ENCODE data around the gene MISP. TPM values are rescaled to one million over a fixed set of nuclear protein-coding genes. Genes with fewer than 3 reads are reported as not detected.
A peak's percentile ranks its signal among the peaks of the same experiment; 100 is the strongest.

Gene MISP
- polyA plus RNA-seq, 5 donors: 5.7 to 17.2 (median 9.4) TPM

DNA sequence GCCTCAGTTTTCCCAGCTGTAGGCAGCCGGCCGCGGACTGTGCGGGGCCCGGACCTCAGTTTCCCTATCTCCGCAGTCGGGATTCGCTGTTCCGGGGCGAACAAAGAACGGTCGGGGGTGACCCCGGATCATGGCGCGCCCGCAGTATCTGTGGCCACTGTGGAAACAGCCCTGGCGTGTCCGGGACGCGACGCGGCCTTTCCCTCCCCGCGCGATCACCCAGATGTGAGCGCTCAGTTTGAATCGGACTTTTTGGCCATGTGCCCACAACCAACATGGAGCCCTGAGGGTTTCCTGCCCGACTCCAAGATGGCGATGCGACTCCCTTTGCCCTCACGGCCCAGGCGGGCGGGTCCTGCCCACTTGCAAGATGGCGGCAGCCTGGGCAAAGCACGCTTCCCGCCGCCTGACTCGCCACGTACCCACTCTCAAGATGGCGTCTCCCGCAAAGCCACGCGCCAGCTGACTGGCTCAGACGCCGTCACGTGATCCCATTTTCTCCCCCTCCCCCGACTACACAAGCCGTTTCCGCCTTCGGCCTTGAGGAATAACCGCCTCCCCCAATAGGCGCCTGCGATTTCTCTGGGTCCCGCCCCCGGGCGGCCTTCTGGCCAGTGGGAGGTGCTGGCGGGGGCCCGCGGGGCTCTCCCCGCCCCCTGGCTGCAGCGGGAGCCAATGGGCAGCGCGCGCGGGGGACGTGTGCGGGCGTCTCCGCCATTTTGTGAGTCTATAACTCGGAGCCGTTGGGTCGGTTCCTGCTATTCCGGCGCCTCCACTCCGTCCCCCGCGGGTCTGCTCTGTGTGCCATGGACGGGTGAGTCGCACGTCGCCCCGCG lies 46.0 kb downstream of the MISP start, which contains the start of gene PTBP1:
PTBP1 (plus strand) TSS at position 761 of the 836 bp plus-strand sequence; CDS start at position 807, 46 bp downstream.
- peak; percentile 100 for DNase-seq

DNA sequence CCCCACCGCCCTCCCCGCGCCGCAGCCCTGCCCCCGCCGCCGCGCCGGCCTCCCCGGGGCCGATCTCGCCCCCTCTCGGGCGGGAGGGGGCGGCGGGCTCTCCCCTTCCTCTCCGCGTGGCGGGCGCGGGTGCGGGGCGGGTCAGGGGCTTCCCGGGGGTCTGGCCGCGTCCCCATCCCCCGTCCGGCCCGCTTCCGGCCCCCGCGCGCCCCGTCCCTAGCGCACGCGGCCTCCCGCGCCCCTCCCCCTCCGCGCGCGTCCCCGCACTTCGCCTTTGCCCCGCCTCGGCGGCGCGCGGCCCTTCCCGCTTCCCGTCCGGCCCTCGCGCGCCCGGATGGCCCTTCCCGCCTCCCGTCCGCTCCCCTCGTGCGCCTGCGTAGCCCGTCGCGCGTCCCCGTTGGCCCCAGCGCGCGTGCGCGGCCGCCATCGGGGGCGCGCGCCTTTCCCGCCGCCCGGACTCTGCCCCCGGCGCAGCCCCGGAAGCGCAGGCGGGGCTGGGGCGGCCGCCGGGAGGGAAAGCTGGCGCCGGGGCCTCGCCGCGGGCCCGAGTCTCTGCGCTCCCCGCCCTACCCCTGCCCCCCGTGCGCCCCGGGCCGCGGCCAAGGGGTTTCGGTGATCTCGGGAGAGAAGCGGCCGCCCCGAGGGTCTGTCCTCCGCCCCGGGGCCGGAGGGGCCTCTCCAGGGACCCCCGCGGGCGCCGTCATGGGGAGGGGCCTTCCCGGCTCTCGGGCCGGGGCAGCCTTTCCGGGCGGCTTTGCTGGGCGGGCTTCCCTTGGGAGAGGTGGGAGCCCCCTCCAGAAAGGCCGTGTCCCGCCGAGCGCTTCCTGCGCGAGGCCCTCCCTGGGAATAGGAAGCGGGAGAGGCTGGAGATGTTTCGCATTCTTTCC lies 46.9 kb downstream of the MISP start:
- peak; percentile 90 to 91 for DNase-seq

DNA sequence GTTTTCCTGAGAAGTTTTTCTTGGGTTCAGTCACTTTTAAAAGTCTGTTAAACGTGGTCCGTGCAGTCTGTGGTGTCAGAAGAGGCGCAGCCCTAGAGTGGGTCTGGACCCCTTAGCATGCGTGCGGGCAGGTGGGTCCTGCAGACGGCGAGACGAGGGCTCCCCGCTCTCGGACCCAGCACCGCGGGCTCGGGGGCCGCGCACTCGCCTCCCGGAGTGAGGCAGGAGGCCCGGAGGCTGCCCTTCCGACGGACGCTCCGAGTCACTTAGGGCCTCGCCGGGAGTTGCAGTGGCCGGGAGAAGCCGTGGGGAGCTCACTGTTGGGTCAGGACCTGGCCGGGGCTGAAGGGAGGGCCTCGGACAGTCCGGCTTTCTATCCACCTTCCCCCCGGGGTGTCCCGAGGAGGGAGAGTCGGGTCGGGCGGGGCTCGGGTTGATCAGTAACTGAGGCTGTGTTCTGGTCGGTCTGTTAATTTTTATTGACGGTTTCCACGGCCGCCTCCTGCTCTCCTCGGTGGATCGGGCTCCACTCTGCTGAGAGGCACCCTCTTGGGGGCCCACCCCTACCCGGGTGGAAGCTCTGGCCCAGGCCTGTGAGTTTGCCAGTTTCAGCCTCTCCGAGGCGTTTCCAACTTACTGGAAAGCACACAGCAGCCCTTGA lies 47.6 kb downstream of the MISP start:
- DNase-seq: no peak

DNA sequence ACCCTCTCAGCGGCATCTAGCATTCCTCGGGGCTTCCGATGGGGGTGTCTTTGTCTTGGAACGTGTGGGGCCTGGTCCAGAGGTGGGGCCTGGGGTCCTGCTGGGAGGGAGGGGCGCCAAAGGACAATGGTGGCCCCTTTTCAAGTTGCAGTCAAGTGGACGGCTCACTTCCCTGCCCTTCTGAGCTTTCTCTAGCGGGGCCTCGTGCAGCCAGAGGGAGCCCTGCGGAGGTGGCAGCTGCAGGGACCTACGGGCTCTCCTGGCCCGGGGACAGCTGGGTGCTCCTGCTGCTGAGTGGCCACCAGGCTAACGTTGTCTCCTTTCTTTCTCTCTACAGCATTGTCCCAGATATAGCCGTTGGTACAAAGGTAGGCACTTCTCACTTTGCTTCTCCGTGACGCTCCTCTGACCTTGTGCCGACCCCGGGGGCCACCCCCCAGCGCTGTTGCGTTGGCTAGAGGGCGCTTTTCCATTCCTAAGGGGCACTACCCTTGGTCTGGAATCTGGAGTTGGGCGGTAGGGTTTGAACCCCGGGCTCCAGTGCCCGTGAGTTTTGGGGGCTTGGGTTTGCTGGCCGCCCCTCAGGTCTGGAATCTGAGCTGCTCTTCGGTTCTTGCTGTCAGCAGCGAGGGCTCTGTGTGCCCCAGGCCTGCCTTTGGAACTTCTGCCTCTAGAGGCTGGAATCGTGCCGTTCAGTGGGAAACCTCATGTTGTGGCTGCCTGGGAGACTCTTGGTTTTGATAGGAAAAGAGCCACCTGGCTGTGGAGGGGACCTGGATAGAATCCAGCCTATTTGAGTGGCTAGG lies 48.4 kb downstream of the MISP start:
- no peak for DNase-seq

DNA sequence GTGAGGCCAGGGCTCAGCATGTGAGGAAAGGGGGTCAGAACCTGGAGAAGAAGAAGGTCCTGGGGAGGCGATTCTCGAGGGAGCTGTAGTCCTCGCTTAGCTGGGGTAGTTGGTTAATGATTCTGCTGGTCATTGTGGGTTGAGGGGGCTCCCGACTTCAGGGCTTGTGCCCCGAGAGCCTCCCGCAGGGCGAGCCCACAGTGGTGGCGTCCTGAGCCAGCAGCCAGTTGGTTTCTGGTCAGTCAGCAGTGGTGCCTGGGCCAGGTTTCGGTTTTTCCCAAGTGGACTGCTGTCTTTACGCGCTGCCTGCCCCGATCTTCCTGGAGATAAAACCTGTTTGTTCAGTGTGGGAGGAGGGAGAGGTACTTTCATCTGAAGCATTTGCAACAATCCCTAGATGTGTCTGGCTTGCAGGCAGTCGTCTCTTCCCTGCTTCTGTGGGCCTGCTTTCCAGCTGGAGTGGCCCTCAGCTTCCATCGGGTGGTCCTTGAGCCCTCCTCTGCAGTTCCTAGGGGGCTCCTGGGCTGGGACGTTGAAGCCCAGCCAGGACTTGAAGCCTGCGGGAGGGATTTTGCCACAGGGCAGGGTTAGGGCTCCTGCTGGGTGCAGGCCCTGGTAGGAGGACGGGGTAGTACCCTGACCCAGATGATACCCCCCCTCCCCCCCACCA lies 49.6 kb downstream of the MISP start:
- no peak for DNase-seq

DNA sequence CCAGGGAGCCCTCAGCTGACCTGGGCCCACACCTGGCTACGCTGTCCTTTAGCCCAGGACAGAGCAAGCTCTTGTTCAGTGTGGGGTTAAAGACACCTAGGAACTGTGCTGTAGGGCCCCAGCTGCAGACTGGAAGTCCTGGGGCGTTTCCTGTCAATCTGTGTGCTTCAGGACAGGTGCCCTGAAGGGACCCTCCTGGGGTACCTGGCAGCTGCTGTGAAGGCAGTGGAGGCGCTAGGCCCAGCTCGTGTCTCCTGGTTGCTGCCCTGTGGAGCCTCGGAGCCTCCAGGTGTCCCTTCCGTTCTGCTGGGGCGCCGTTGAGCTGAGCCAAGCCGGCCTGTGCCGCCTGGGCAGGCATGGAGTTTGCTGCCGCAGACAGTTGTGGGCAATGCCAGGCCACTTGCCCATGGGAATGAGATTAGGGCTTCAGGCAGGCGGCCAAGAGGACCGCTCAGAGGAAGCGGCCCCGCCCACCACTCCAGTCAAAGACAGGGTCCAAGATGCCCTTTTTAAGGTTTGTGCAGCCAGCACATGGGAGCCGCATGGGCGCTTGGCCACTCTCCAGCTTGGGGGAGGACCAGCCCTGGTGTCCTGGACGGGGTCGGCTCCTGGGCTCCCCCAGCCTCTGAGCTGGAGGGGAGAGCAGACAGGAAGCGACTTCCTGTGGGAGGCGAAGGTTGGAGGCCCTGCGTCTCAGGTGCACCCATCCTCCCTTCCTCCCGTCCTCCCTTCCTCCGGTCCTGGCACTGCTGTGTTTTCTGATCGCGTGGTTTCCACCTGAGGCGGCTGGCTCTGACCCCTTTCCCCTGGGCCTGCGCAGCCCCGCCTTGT lies 50.3 kb downstream of the MISP start:
- no peak for DNase-seq

DNA sequence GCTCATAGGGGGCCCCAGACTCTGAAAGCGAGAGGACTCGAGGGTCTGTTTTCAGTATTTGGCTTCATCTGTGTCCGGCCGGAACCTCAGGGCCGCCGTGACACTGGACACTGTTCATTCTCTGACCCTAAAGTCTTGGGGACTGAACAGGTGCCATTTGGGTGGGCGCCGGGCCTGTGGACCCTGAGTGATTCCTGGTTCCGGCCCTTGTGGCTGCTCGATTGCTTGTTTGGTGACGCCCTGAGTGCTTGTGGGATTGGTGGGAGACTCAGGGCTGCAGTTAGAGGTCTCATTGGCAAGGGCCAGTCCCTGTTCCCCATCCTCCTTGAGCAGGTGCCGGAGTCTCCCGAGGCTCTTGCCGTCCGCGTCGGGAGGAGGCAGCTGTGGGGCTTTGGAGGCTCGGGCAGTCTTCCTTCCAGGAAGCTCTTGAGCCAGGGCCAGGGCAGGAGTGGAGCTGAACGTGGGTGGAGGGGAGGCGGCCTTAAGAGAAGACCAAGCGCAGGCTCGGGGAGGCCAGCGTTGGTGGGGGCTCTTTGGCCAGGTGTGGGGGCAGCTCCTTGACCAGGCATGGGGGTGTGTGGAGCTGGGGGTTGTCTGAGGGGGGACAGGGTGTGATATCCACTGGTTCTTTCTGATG lies 51.1 kb downstream of the MISP start:
- DNase-seq: no peak

DNA sequence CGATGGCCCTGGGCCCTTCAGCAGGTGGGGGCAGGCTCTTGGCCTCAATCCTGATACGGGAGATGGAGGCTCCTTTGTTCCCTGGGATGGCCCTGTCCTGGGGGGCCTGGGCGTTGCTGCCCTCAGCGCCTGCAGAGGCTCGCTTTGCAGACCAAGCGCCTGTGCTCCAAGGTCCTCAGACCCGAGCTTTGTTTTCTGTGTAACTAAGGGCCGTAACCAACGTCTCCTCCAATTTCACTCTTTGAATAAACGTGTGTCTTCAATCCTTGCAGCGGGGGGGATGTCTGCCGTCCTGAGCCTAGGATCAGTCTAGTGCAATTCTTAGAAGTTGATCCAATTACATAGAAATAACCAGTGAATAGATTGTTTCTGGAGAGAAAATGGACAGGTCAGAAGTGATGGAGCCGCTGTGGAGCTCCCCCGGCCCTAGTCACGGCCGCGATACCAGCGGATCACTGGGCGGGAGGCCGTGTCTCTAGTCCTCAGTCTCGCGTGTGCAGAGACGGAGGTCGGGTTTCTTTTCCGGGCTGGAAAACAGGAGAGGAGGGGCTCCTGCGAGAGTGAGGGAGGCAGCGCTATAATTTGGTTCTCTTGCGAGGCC lies 51.7 kb downstream of the MISP start:
- DNase-seq: no peak

DNA sequence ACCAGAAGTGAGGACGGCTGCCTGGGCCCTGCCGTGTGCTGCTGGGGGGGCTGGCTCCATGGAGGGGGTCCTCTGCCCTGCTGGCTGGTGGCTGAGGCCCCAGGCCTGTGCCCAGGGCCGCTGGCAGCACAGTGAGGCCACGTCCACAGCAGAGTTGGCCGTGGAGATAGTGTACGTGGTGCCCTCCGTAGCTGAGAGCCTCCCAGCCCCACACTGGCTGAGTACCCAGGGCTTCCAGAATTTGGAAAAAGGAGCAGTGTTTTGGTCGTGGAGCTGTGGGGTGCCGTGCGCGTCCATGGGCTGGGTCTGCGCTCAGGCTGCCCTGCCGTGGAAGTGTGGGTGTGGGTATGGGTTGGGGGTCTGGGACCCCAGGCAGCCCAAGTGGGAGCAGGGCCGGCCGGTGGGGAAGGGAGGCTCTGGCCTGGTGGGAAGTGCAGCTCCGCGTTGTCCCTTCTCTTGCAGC lies 52.2 kb downstream of the MISP start:
- DNase-seq: no peak

DNA sequence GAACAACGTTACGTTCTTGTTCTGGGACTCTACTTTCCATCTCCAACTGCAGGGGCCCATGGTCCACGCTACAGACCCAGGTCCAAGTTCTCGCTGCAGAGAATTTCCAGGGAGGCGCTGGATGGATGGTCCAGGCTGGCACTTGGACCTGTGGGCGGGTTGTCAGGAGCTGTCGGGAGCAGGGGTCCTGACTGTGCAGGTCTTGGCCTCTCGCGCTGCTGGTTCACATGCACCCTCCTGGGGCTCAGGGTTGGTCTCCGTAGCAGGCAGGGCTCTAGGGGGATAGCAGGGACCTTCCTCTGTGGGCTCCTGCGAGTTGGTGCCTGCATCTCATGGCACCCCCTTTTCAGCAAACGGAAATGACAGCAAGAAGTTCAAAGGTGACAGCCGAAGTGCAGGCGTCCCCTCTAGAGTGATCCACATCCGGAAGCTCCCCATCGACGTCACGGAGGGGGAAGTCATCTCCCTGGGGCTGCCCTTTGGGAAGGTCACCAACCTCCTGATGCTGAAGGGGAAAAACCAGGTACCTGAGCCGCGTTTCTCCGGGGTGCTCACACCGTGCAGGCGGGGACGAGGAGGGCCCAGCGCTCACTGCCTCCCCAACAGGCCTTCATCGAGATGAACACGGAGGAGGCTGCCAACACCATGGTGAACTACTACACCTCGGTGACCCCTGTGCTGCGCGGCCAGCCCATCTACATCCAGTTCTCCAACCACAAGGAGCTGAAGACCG lies 52.9 kb downstream of the MISP start:
- DNase-seq: no peak

DNA sequence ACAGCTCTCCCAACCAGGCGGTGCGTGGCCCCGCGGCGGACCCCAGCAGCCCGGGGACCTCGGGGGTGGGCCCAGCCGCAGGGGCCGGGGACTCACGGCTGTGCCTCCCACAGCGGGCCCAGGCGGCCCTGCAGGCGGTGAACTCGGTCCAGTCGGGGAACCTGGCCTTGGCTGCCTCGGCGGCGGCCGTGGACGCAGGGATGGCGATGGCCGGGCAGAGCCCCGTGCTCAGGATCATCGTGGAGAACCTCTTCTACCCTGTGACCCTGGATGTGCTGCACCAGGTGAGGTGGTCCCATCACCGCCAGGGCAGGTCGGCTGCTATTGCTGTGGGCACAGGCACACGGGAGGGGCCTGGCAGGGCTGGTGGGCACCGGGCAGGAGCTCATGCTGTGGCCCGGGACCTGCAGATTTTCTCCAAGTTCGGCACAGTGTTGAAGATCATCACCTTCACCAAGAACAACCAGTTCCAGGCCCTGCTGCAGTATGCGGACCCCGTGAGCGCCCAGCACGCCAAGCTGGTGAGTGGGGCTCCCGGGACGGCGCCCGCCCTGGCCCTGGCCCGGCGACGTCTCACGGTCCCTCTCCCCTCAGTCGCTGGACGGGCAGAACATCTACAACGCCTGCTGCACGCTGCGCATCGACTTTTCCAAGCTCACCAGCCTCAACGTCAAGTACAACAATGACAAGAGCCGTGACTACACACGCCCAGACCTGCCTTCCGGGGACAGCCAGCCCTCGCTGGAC lies 53.7 kb downstream of the MISP start:
- DNase-seq: no peak

DNA sequence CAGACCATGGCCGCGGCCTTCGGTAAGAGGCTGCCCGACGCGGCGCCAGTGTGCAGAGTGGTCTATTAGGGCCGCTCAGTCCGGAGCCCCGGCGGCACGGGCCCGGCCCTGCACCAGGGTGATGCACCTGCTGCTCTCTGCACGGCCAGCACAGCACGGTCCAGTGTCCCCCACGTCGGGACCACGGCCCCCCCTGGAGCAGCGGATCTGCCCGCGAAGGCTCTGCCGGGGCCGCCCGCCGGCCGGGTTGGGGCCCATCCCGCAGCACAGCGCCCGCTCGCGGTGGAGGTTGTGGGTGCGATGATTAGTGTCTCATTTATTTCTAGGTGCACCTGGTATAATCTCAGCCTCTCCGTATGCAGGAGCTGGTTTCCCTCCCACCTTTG lies 54.2 kb downstream of the MISP start:
- DNase-seq: no peak

DNA sequence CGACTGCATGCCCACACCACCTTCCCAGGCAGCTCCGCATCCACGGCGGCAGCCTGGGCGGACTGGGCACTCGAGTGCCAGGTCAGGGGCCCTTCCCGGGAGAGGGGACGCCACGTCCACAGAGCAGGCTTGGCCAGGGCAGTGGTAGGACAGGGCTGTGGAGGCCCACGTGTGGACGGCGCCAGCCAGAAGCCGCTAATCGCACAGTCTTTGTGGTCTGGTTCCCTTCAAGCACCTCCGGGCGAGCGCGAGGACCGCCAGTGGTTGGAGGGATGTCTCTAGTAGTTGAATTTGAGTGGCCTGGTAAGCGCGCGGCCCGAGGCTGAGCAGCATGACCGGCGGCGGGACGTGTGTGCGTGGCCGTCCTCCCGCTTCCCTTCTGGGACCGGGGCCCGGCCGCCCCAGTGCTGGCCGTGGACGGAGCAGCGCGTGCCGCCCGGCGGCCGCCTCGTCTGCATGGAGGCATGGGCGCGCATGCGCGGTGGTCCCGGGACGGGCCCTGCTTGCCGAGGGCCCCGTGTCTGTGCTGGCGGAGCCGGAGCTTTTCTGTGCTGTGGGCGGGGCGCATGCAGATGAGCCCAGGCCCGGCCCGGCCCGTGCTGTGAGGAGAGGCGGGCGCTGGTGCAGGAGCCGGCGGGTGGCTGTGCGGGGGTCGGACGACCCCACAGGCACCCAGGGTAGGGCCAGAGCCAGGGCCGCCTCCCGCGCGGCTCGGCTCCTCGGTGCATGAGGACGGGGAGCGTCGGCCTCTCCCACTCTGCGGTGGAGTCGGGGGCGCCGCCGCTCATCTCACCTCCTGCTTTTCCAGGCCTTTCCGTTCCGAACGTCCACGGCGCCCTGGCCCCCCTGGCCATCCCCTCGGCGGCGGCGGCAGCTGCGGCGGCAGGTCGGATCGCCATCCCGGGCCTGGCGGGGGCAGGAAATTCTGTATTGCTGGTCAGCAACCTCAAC lies 55.0 kb downstream of the MISP start:
- no peak for DNase-seq

DNA sequence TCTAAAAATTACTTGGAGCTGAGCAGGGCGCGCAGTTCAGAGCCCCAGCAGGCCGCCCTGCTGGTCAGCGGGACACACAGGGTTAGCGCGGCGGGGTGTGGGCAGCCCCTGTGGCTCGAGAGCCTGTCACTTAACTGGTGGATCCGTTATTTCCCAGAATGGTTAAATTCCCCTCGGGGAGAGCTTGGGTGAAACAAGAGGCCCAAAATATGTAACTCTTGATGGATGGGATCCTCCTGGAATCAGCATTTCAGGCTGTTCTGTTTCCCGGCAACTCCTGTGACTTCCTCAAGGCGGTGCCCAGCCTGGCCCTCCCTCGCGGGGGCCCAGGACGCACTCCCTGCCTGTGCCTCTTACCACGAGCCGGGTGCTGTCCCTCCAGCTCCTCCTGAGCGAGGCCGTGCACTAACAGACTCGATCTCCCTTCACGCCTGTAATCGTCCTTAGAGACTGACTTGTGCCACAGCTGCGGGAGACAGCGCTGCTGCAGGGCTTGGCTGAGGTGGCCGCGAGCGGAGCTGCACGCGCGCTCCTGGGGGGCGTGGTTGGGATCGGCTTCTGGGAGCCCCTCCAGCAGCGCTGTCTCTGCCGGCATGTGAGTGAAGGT lies 56.0 kb downstream of the MISP start:
- no peak for DNase-seq

DNA sequence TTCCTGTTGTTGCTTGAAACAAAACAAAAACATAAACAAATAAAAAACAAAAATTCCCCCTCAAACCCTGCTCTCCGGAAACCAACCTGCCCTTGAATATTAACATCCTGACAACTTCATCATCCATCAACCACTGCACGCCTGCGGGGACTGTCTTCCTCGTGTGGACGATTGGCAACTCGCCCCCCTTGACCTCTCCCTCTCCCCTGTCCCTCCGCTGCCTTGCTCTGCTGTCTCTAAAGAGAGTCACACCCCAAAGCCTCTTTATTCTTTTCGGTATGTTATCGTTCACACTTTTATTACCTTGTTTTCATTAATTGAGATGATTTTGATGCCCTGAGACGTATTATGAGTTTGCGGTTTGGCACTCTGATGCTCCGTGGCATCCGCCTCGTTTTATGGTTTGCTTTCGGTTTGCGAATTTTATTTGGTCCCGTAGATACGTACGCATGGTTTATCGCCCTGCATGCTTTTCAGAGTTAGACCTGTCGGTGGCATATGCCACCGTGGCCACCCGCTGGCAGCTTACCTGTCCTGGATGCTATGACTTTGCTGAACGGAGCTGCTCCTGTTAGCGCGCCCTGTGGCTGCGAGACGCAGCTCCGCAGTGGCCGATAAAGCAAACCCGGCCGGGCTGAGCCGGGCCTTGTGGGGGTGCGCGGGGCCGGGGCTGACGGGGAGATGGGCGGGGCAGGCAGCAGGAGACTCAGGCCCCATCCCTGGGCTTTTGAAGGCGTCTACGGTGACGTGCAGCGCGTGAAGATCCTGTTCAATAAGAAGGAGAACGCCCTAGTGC lies 56.9 kb downstream of the MISP start:
- DNase-seq: no peak
